Measurements from ENCODE around the gene NFIA.

NFIA gene

DNA sequence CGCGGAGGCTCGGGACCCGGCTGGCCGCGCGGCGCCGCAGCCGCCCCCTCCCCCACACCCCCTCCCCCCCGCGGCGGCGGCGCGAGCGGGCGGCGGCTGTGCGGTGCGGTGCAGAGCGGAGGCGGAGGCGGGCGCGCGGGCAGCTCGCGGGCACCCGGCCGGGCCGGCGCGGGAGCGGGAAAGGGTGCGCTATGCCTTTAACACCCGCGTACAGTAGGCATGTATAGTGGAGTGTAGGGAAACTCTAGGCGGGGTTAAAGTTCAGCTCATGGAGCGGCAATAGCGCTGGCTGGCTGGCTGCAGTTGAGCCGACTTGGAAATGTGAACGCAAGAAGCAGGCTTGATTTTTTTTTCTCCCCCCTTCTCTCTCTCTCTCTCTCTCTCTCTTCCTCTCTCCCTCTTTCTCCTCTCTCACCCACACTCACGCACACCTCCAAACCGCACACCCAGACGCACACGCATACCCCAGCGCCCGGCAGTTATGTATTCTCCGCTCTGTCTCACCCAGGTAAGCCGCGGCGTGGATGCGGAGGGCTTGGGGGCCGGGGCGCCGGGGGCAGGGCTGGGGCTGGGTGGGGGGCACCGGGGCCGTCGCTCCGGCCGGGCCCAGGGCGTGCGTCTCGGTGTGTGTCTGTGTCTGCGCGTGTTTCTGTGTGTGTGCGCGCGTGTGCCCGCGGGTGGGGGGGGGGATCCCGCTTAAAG lies at the start of gene NFIA:
Gene NFIA, plus strand, starts transcription at position 251 of the 702 bp plus-strand sequence.
- no peak for FAIRE-seq
- DNase-seq (ENCODE audit: extremely low spot score, insufficient read length, low read depth) = no peak

DNA sequence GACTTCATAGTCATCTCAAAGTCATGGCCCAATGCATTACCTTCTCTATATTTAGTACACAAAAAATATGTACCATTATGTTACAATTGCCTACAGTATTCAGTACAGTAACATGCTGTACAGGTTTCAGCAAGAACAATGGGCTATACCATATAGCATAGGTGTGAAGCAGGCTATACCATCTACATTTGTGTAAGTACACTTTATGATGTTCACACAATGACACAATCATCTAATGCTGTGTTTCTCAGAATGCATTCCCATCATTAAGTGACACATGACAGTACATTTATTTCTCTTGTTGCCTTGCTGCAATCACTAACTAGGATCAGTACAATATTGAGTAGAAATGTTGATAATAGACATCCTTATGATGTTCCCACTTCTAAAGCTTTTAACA lies 46.5 kb upstream of the NFIA start:
- FAIRE-seq (no peak), DNase-seq (ENCODE audit: extremely low spot score, insufficient read length, low read depth) (no peak)

DNA sequence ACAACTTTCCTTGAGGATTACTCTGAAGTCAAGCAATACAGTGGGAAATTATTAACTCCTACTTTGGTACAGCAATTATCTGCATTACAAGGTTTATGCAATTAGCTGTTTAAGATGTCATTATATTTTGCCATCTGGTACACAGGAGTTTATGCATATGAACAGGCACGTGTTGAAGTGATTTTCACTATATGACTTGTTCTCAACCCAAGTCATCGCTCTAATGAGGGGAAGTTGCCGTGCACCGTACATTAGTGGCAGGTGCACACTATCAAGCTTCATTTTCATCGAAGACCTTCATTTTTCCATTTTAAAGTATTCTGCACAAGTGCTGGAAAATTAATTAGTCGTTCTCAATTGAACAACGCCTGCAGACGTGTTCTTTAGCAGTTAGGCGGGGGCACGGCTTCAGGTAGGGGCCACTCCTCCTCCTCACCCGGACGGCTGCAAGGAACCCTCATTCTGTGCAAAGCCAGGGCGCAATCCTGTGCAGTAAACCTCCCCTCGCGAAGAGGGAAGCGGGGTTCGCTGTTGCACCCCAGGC lies 39.8 kb upstream of the NFIA start:
- DNase-seq (ENCODE audit: extremely low spot score, insufficient read length, low read depth) (no peak), FAIRE-seq (no peak)

DNA sequence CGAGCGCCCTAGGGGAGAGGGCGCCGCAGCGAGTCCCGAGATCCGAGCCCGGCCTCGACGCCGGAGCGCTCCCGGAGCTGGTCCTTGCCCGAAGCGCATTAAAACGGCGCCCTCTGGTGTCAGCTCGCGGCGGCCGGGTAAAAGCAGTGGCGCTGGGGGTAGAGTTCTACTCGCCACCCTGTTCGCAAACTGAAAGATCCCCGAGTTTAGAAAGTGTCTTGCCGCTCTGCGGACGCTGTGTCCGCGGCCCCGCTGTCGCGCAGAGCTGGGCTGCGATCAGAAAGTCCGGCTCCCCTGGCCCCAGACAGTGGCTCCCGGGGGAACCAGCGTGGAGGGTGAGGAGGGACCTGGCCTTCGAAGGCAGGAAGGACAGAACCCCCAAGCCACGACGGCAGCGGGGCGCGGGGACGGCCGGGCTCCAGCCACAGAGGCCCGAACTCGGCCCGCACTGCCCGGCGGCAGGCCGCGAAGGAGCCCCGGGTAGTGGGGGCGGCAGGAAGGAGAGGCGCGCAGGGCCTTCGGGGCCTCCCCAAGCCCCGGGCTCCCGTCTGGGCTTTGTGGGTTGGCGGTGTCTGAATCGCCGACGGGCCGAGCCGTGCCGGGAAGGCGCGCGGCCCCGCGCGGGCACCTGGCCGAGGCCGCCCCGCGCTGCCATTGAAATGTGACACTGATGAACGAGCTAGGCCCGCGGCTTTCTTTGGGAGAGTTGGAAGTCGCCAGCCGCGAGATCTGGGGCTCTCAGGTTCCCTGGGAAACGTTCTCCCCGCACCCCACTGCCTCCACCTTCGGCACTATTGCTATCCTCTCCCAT lies 39.1 kb upstream of the NFIA start:
- FAIRE-seq (no peak), DNase-seq (ENCODE audit: extremely low spot score, insufficient read length, low read depth) (peak; percentile 32)

DNA sequence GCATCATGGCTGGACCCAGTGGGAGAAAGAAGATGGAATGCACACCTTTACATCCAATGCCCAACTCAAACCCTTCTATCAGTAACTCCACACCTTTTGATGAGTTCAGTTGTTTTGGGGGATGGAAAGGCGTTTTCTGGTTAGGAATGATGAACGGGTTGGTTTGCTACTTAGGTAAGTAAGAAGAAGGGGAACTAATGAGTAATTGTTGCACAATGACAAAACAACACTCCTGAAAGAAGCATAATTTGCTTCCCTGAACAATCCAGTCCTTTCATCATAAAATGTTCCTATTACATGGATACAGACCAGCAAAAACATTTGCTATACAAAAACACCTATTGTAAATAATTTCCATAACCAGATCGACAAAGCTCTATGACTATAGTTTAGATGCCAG lies 35.9 kb upstream of the NFIA start:
- FAIRE-seq (no peak), DNase-seq (ENCODE audit: extremely low spot score, insufficient read length, low read depth) (no peak)

DNA sequence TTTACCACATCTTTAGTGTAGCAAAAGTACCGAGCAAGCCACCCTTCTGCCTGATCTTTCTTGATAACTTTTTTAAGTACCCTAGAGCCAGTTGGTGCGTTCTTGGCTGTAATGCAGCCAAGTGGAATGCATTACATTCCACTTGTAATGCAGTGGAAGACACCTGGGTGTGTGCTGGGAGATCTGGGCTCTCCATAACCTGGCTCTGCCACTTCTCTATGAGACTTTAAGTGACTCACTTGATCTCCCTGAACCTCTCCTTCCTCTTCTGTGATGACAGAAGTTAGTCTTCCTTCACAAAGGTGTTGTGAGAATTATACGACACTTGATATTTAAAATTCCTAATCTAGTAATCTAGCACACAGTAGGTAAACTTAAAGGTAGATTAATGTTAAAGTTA lies 35.3 kb upstream of the NFIA start:
- FAIRE-seq = no peak
- no peak for DNase-seq (ENCODE audit: extremely low spot score, insufficient read length, low read depth)

DNA sequence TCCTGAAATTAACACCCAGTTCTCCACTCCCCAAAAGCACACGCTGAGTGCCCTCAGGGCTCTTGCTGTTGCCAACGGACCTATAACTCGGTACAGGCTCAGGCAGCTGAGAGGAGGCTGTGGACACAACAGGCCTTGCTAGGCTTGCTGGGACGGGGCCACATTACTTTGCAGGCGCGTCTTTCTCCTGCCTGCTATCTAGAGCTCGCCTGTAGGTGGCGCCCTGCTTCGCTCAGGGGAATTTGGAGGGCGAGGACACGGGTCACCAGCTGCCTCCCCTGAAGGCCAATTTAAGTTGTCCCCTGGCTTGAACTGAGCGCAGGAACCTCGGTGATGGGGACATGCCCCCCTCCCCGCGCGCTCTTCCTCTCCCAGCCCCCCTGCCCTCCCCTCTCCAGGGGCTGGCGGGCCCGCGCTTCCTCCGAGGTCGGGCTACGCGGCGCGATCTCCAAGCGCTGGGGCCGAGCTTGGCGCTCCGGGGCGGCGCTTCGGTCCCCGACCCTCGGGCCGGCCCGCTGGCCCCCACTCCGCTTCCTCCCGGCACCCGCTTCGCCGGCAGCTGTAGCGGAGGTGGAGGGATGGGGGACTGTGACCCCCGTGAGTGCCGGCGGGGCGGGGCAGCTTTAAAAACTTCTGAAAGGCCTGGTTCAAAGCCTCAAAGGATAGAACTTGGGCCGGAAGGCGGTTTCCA lies 32.4 kb upstream of the NFIA start:
- DNase-seq (ENCODE audit: extremely low spot score, insufficient read length, low read depth) = peak; percentile 29
- FAIRE-seq = peak; percentile 62

DNA sequence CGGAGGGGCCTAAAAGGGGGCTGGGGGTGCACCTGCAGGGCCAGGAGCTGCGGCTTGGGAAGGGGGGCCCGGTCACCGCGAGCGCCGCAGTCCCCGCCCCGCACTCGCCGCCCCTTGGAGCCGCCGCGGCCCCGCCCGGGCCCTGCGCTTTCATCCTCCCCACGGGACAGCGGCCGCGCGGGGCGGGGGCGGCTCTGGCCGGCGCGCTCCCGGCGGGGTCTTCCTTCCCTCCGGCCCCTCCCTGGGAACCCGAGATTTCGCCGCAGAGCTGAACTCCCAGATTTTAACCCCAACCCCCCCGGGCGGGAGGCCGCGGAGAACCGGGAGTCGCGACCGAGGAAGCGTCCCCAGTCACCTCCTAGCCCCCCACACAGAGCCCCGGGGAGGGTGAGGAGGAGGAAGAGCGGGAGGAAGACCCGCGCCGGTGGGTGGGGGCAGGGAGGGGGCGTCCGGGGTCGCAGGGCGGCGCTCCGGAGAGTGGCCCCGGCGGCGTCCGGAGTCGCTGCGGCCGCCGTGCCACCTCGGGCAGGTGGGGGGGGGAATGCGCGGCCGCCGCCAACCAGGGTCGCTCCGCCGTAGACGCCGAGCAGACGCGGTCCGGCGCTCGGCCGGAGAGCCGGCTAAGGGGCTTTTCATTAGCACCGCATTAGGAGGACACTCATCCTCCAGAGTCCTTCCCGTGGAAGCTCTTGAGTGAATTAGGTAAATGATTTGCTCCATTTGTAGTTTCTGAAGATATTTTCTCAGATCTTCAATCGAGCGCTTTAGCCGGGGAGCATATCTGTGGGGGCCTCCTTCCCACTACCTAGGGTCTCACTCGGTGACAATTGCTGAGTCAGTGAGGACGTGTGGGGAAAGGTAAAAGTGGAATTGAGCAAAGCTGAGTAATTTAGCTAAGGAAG lies 31.6 kb upstream of the NFIA start:
- FAIRE-seq = no peak
- DNase-seq (ENCODE audit: extremely low spot score, insufficient read length, low read depth) = no peak

DNA sequence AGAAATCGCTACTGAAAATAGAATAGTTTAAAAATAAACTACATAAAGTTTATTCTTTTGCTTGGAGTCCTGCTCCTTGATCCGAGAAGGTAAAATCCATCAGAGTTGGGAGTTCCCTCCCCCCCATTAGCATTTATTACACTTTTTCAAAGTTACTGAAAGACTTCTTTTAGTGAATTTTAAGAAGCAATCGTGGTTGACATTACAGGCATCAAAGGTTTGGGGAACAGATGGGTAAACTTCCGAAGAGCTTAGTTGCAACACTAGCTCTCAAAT lies 31.0 kb upstream of the NFIA start:
- DNase-seq (ENCODE audit: extremely low spot score, insufficient read length, low read depth) = no peak
- no peak for FAIRE-seq

DNA sequence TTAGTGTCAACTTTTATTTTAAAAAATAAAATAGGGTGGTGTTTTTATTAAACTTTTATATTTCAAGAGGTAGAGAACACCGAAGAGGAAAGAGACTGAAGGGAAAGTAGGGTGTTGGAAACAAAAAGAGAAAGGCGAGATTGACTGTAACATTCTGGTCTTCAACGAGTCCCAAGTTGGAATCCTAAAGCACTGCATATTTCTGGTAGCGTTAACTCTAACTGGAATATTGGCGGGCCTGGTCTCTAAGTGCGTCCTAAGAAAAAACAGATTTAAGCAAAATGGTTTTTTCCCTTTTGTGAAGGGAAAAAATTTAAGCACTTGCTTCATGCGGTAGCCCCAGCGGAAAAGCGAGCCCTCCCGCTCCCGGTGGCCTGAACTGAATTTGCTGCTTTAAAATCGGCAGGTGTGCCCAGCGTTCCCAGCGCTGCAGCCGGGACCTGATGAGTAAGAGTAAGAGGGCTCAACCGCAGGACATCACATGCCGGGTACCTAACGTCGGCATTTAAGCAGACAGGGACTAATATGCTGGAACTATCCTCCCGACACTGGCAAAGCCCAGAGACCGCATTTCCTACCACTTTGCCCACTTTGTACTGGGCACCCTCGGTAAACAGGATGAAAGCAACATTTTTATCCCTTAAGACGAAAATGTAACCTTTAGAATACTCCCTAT lies 30.5 kb upstream of the NFIA start:
- FAIRE-seq = no peak
- DNase-seq (ENCODE audit: extremely low spot score, insufficient read length, low read depth) = no peak

DNA sequence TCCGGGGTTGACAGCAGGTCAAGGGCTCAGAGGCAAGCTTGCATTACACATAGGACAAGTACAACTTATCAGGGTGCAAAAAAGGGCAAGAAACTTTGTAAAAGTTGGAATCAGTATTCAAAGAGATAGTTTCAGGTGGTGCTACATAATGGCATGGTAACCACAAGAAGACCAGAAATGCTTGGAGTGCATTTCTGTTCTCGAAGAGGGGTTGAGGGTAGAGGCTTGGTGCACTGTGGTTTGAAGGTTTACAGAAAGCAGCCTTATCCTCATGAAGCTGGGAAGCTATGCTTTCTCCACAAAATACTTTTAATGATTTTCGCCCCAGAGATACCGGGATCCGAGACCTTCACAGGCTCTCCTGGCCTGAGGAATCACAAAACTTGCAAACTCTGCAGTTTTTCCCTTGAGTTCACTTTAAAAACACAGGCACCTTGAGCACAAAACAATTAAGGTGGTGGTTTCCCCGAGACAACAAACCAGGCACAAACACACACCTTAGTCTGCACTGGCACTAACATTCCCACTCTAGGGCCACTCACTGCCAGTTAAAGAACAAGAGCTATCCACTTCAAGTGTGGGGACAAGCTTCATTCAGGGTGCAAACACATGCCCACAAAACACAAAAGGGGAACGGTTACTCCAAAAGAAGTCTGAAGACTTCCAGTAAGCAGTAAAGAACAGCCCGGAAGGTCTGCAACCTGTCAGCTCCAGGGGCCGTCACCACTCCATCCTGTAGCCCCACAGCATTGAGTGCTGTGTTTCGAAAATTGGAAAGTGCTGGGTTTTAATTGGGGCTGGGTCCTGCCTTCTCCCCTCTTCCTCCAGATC lies 29.8 kb upstream of the NFIA start:
- no peak for FAIRE-seq
- DNase-seq (ENCODE audit: extremely low spot score, insufficient read length, low read depth) = no peak

DNA sequence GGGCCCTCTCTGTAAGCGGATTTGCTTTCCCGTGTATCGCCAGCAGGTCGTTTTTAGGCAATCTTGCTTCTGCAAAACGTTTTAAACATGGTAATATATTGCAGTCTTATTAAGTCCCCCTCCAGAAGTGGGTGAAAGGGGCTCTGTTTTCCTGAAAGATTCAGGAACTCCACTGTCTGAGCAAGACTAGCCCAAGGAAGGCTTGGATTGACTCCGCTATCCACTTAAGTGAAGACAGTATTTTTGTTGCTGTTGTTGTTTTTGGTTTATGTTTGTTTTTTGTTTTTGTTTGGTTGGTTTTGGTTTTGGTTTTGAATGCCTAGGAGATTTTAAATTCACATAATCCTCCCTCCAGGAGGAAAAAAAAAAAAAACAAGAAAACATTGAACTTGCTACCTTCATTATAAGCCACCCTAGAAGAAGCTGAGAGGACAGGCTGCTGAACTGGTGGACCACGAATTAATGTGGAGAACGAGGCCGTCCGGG lies 29.1 kb upstream of the NFIA start:
- DNase-seq (ENCODE audit: extremely low spot score, insufficient read length, low read depth) (no peak), FAIRE-seq (no peak)

DNA sequence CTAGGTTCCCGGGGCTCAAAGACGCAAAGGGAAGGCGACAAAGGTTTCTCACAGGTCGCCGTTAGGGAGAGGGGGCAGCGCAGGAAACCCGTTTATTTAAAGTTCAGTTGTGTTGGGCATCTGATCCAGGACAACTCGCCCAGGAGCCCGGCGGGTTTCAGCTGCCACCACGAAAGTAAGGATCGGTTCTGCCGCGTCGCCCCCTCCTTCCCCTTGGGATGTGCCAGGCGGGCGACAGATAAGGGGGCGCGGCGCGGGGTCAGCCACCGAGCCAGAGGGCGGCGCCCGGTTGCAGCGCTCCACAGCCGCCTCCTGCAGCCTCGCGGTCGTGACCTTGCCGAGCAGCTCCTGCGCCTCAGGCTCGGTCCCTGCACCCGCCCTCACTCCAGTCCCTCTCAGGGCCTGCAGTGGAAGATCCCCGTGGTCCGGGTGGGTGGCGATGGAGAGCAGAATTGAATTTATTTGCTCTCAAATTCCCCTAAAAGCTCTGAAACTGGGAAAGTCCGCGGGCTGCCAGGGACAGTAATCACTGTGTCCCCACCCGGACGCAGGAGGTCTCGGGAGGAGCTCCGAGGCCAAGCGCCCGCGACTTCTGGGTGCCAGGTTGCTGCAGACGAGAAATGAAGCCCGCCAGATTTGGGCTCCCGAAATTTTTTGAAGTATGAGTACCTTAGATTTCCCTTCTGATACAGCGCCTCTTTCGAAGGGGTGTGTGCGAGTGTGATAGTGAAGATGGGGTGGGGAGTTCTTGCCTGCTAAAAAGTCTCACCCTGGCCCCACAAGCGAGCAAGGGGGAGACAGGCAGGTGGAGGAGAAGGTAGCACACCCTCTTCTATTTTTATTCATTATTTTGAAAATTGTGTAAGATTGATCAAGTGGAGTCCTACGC lies 28.4 kb upstream of the NFIA start:
- FAIRE-seq (no peak), DNase-seq (ENCODE audit: extremely low spot score, insufficient read length, low read depth) (no peak)

DNA sequence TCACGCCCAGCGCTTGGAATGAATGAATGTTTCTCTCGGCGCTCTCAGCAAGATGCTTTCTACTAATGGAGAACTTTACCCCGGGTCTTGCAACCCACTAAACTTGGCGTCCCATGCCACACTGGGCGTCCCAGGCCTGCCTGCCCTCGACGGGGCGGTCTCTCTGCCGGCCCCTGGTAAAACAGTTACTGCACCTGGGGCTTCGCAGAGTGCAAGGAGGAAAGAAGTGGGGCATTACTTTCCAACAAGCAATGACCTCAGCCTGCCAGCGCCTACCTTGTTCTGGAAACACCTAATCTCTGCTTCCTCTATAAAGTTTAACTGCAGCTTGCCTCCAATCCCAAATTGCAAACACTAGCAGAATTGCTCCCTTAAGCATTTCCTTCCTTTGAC lies 27.8 kb upstream of the NFIA start:
- DNase-seq (ENCODE audit: extremely low spot score, insufficient read length, low read depth) (no peak), FAIRE-seq (no peak)

DNA sequence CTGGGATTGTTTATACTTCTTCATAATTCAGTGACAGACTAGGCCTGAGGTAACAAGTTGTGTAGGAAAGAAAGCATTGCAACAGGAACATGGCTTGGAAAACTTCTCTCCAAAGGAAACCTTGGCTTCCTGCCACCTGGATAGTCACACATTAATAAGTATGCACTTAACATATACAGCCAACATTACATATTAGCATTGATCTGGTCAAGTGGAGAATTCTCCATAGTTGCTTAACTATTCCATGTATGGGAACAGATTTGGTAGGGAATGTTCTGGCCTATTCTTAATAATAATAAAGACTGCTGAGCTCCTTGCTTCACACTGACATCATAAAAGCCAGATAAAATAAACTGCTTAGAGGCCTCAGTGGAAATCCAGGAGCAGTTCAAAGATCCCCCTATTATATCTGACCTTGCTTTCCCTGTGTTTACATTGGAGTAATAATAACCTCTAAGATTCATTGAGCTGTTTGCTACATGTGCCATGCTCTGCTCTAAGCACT lies 27.2 kb upstream of the NFIA start:
- no peak for DNase-seq (ENCODE audit: extremely low spot score, insufficient read length, low read depth)
- no peak for FAIRE-seq

DNA sequence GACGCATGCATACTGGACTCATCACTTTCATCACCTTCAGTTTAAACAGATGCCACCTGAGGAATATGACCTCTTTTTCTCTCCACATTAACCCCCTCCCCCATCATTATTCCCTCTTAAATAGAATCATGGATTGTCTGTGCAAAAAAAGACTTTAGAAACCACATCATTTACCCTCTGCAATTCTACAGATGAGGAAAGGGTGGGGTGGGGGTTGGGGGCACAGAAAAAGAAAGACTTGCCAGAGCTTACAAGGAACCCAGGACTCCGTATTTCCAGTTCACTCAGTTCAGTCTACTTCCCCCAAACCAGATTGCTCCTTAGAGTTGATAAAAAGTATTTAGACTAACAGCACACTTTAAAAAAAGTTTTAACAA lies 26.2 kb upstream of the NFIA start:
- no peak for DNase-seq (ENCODE audit: extremely low spot score, insufficient read length, low read depth)
- FAIRE-seq = no peak
